GM19043 (cell line): ENCODE results near the gene TBC1D24.
A peak's percentile ranks its signal among the peaks of the same experiment; 100 is the strongest.

ENCODE experiments used
- ATAC-seq: cut with Tn5 transposase; IDR thresholded peaks from one replicate; pipeline ENCODE4 v1.9.1; 2021; ENCODE audit warnings: low read depth; ENCODE audit not compliant: unreplicated experiment

Gene TBC1D24

GRCh38 chr16:2449118-2449517 lies 25.8 kb upstream of the TBC1D24 start:
- no peak for ATAC-seq

GRCh38 chr16:2450535-2450934 lies 24.4 kb upstream of the TBC1D24 start:
- ATAC-seq = no peak

GRCh38 chr16:2450975-2451381 lies 23.9 kb upstream of the TBC1D24 start:
- no peak for ATAC-seq

- ATAC-seq = no peak
Observed at GRCh38 chr16:2451851-2452320, 23.0 kb upstream of the TBC1D24 start.

GRCh38 chr16:2452650-2453049 lies 22.3 kb upstream of the TBC1D24 start:
- no peak for ATAC-seq

GRCh38 chr16:2455081-2455845 lies 19.7 kb upstream of the TBC1D24 start:
- no peak for ATAC-seq

GRCh38 chr16:2456551-2457153 lies 18.3 kb upstream of the TBC1D24 start:
- no peak for ATAC-seq

GRCh38 chr16:2457267-2457666 lies 17.7 kb upstream of the TBC1D24 start:
- ATAC-seq = no peak

GRCh38 chr16:2457946-2458345 lies 17.0 kb upstream of the TBC1D24 start:
- no peak for ATAC-seq

GRCh38 chr16:2458887-2459646 lies 15.9 kb upstream of the TBC1D24 start:
- no peak for ATAC-seq

- peak; percentile 92 for ATAC-seq
Observed at GRCh38 chr16:2459647-2460390, 15.1 kb upstream of the TBC1D24 start, which contains the start of gene TEDC2. TSS of gene TEDC2 (plus strand) at chr16:2460109. CDS start at chr16:2460145, 36 bp downstream.

GRCh38 chr16:2460391-2460713 lies 14.6 kb upstream of the TBC1D24 start:
- no peak for ATAC-seq

- no peak for ATAC-seq
Observed at GRCh38 chr16:2460916-2461315, 14.0 kb upstream of the TBC1D24 start.

GRCh38 chr16:2462031-2462866 lies 12.7 kb upstream of the TBC1D24 start:
- ATAC-seq = no peak

- no peak for ATAC-seq
Observed at GRCh38 chr16:2464333-2464732, 10.6 kb upstream of the TBC1D24 start.

- no peak for ATAC-seq
Observed at GRCh38 chr16:2465653-2466415, 9.1 kb upstream of the TBC1D24 start.

- no peak for ATAC-seq
Observed at GRCh38 chr16:2466667-2467527, 8.0 kb upstream of the TBC1D24 start.

- ATAC-seq = no peak
Observed at GRCh38 chr16:2467528-2468232, 7.2 kb upstream of the TBC1D24 start.
